Measurements from ENCODE around the gene TTC12. TPM values are rescaled to one million over a fixed set of nuclear protein-coding genes. Genes with fewer than 3 reads are reported as not detected.

The TTC12 gene
- total and polyA plus RNA-seq, 10 of the 15 experiments (the other 5 are each of a cell fraction or from before 2014, with no cell fraction given) = 3.7 to 14.0 (median 8.1) TPM

- no peaks in the 10 kb centered on the region for H3K9me3 ChIP-seq (replicated peaks; ENCODE audit: control insufficient read depth, insufficient read depth, low read length)
- ChIA-PET POLR2A (no interaction called here), RAD21 (ENCODE audit: unreplicated experiment) (no interaction called here), SMC1A (ENCODE audit: uncharacterized antibody, unreplicated experiment) (no interaction called here), CTCF (no interaction called here)
- H3K27ac ChIP-seq (ENCODE audit: control insufficient read depth, insufficient read depth) = no peak overlapping the region
- no peak overlapping the region for H2AFZ ChIP-seq (ENCODE audit: control insufficient read depth, low read depth, low read length)
- 88% methylated on average over 6 of the region's 6 CpGs for WGBS (ENCODE audit: insufficient coverage, insufficient replicate concordance, low lambda C conversion rate, missing lambda C conversion rate)
- no peaks in the 10 kb centered on the region for H3K4me1 ChIP-seq (ENCODE audit: control insufficient read depth, insufficient read depth, low read length)
- BruUV-seq (replicated peaks) = no TSS peak
- no peak for FAIRE-seq
- in situ Hi-C loops (cut with MboI) = no loop called here
- no peak overlapping the region for H3K4me2 ChIP-seq (ENCODE audit: control insufficient read depth, insufficient read depth)
- no peak for DNase-seq (ENCODE audit: low read depth, low spot score)
- no peaks in the 10 kb centered on the region for H4K20me1 ChIP-seq (ENCODE audit: control insufficient read depth, insufficient read depth)
- no peak overlapping the region for H3K4me3 ChIP-seq
- no peak for ATAC-seq
- H3K9ac ChIP-seq (ENCODE audit: control insufficient read depth, insufficient read depth, low read length) = no peak overlapping the region
- no peaks in the 10 kb centered on the region for H3K27me3 ChIP-seq (replicated peaks in 1 of 2; ENCODE audit: control insufficient read depth in 2 of 2, insufficient read depth in 2 of 2, low read length in 1 of 2)
- no peaks in the 10 kb centered on the region; a peak in 1 of 4 replicates for H3K36me3 ChIP-seq (ENCODE audit: control insufficient read depth in 2 of 2, insufficient read depth in 2 of 2, low read length in 1 of 2)
- no peaks in the 10 kb centered on the region for H3K79me2 ChIP-seq (ENCODE audit: control insufficient read depth, insufficient read depth, low read length)
- no peak for TF ChIP-seq TARDBP (IDR thresholded peaks at IDR 0.05; ENCODE audit: borderline replicate concordance)
- TF ChIP-seq CHD2 (IDR thresholded peaks at IDR 0.05; ENCODE audit: borderline replicate concordance, low read depth, low read length) = no peak
- no peak for TF ChIP-seq IRF4 (IDR thresholded peaks at IDR 0.05; ENCODE audit: low read depth, low read length)
- TF ChIP-seq SRF (IDR thresholded peaks at IDR 0.05; ENCODE audit: low read depth in 2 of 2, low read length in 2 of 2) = no peak
- no peak for TF ChIP-seq SPI1 (IDR thresholded peaks at IDR 0.05; ENCODE audit: borderline replicate concordance, insufficient read depth, low read depth, low read length)
- TF ChIP-seq NFYB (IDR thresholded peaks at IDR 0.05; ENCODE audit: insufficient read depth, low read depth, low read length) = no peak
- TF ChIP-seq BACH1 (IDR thresholded peaks at IDR 0.05; ENCODE audit: borderline replicate concordance) = no peak
- intact Hi-C loops (cut with micrococcal nuclease; ENCODE audit: unreplicated experiment) = no loop called here
Measured at GRCh38 chr11:113339929-113340589, 25.7 kb downstream of the TTC12 start.
